ENCODE measurements around the gene HNF4A. TPM values are rescaled to one million over a fixed set of nuclear protein-coding genes. Genes with fewer than 3 reads are reported as not detected.

The HNF4A gene
- total and polyA plus RNA-seq, 2 donors (not counting 1 experiment from before 2014, with no cell fraction given): not detected

DNA sequence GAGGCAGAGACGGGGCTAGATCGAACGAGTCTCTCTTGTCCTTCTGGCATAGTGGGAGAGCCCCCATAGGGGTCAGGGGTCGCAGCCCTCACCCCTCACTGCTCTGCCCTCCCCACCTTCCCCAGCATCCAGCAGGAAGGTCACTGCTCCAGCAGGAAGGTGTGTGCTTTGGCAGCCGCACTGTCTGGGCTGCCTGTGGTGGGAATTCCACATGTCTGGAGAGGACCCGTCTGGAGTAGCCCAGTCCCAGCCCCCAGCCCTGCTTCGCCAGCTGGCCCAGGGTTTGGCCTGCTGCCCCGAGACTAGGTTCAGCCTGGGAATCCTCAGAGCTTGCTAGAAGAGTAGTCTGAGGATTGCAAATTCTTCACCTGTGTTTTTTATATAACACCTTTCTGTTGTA, 21.2 kb upstream of the HNF4A start:
- no peak overlapping the region for H3K9ac ChIP-seq (ENCODE audit: low read length)
- intact Hi-C loops (cut with micrococcal nuclease): no loop called here
- H3K27ac ChIP-seq (ENCODE audit: low read length in 2 of 2): no peak overlapping the region
- Mint-ChIP-seq H3K27ac (no peak overlapping the region), H3K9me3 (ENCODE audit: insufficient read depth) (no peaks in the 10 kb centered on the region), H3K4me3 (no peak overlapping the region), H3K4me1 (no peaks in the 10 kb centered on the region), H3K27me3 (peaks cover 36% of the 10 kb centered on the region)
- H3K27me3 ChIP-seq (replicated peaks in 1 of 4; ENCODE audit: control extremely low read depth in 1 of 4, control insufficient read depth in 3 of 4, insufficient read depth in 4 of 4, low read length in 3 of 4): peaks cover 0 to 5% (median 2%) of the 10 kb centered on the region in 4 experiments
- no peaks in the 10 kb centered on the region for H3K79me2 ChIP-seq (ENCODE audit: control insufficient read depth, insufficient read depth, low read length)
- H3K36me3 ChIP-seq (replicated peaks in 1 of 2; ENCODE audit: control extremely low read depth in 1 of 2, control insufficient read depth in 1 of 2, extremely low read depth in 1 of 2, insufficient read depth in 2 of 2, low read length in 1 of 2): no peaks in the 10 kb centered on the region
- H3K4me1 ChIP-seq (ENCODE audit: control insufficient read depth in 2 of 2, insufficient read depth in 2 of 2, low read length in 2 of 2): no peaks in the 10 kb centered on the region
- no peak for ATAC-seq (ENCODE audit: low read depth)
- H3K4me2 ChIP-seq (replicated peaks; ENCODE audit: low read depth, low read length, poor library complexity, severe bottlenecking): no peak overlapping the region
- no peaks in the 10 kb centered on the region for H4K20me1 ChIP-seq (ENCODE audit: control insufficient read depth, insufficient read depth, low read length, poor library complexity, severe bottlenecking)
- WGBS (ENCODE audit: insufficient coverage): 76% methylated on average over 3 of the region's 8 CpGs
- ChIA-PET POLR2A (no interaction called here), CTCF (no interaction called here)
- no peaks in the 10 kb centered on the region for H3K9me3 ChIP-seq (ENCODE audit: control extremely low read depth in 1 of 3, control insufficient read depth in 2 of 3, insufficient read depth in 1 of 3, low read length in 2 of 3)
- TF ChIP-seq, protein P1, sequence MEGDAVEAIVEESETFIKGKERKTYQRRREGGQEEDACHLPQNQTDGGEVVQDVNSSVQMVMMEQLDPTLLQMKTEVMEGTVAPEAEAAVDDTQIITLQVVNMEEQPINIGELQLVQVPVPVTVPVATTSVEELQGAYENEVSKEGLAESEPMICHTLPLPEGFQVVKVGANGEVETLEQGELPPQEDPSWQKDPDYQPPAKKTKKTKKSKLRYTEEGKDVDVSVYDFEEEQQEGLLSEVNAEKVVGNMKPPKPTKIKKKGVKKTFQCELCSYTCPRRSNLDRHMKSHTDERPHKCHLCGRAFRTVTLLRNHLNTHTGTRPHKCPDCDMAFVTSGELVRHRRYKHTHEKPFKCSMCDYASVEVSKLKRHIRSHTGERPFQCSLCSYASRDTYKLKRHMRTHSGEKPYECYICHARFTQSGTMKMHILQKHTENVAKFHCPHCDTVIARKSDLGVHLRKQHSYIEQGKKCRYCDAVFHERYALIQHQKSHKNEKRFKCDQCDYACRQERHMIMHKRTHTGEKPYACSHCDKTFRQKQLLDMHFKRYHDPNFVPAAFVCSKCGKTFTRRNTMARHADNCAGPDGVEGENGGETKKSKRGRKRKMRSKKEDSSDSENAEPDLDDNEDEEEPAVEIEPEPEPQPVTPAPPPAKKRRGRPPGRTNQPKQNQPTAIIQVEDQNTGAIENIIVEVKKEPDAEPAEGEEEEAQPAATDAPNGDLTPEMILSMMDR (IDR thresholded peaks at IDR 0.05): no peak
- no peak for TF ChIP-seq EZH2 (IDR thresholded peaks at IDR 0.05; ENCODE audit: borderline replicate concordance, insufficient read depth, low read depth, low read length, poor library complexity, severe bottlenecking)
- DNase-seq: no peak
- H3K4me3 ChIP-seq (ENCODE audit: control extremely low read depth in 1 of 5, extremely low read depth in 1 of 5, insufficient read depth in 1 of 5, low read depth in 2 of 5, low read length in 4 of 5): no peak overlapping the region
- no peak overlapping the region for H2AFZ ChIP-seq (ENCODE audit: insufficient read depth, low read depth, low read length, poor library complexity, severe bottlenecking)

DNA sequence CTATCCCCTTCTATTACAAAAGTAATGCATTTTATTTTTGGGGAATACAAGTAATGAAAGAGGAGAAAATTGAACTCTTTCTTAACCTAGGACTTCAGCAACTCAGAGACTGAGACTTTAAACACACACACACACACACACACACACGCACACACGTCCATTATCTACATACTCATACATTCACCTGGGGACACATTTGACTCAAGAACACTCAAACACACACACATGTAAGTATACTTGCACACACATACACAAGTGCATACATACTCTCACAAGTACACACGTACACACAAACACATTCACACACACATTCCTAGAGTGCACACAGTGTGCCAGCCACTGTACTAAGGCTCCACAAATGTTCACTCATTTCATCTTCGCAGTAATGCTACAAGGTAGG, 20.8 kb upstream of the HNF4A start:
- no peak overlapping the region for H3K27ac Mint-ChIP-seq
- no peak overlapping the region for H3K4me2 ChIP-seq (replicated peaks; ENCODE audit: low read depth, low read length, poor library complexity, severe bottlenecking)
- H3K4me3 ChIP-seq (ENCODE audit: control extremely low read depth in 1 of 5, extremely low read depth in 1 of 5, insufficient read depth in 1 of 5, low read depth in 2 of 5, low read length in 4 of 5): no peak overlapping the region
- intact Hi-C loops (cut with micrococcal nuclease): no loop called here
- 93% methylated on average over 3 of the region's 4 CpGs for WGBS (ENCODE audit: insufficient coverage)
- H3K4me3 Mint-ChIP-seq: no peak overlapping the region
- no peaks in the 10 kb centered on the region for H3K4me1 Mint-ChIP-seq
- H3K79me2 ChIP-seq (ENCODE audit: control insufficient read depth, insufficient read depth, low read length): no peaks in the 10 kb centered on the region
- ChIA-PET POLR2A (no interaction called here), CTCF (no interaction called here)
- no peak overlapping the region for H3K27ac ChIP-seq (ENCODE audit: low read length in 2 of 2)
- peaks cover 35% of the 10 kb centered on the region for H3K27me3 Mint-ChIP-seq
- H3K4me1 ChIP-seq (ENCODE audit: control insufficient read depth in 2 of 2, insufficient read depth in 2 of 2, low read length in 2 of 2): no peaks in the 10 kb centered on the region
- TF ChIP-seq, protein P1 (IDR thresholded peaks at IDR 0.05): no peak
- no peak for TF ChIP-seq EZH2 (IDR thresholded peaks at IDR 0.05; ENCODE audit: borderline replicate concordance, insufficient read depth, low read depth, low read length, poor library complexity, severe bottlenecking)
- no peak overlapping the region for H3K9ac ChIP-seq (ENCODE audit: low read length)
- peaks cover 0 to 5% (median 2%) of the 10 kb centered on the region in 4 experiments for H3K27me3 ChIP-seq (replicated peaks in 1 of 4; ENCODE audit: control extremely low read depth in 1 of 4, control insufficient read depth in 3 of 4, insufficient read depth in 4 of 4, low read length in 3 of 4)
- no peaks in the 10 kb centered on the region for H3K36me3 ChIP-seq (replicated peaks in 1 of 2; ENCODE audit: control extremely low read depth in 1 of 2, control insufficient read depth in 1 of 2, extremely low read depth in 1 of 2, insufficient read depth in 2 of 2, low read length in 1 of 2)
- no peaks in the 10 kb centered on the region for H3K9me3 Mint-ChIP-seq (ENCODE audit: insufficient read depth)
- H2AFZ ChIP-seq (ENCODE audit: insufficient read depth, low read depth, low read length, poor library complexity, severe bottlenecking): no peak overlapping the region
- H3K9me3 ChIP-seq (ENCODE audit: control extremely low read depth in 1 of 3, control insufficient read depth in 2 of 3, insufficient read depth in 1 of 3, low read length in 2 of 3): no peaks in the 10 kb centered on the region
- DNase-seq: no peak
- no peaks in the 10 kb centered on the region for H4K20me1 ChIP-seq (ENCODE audit: control insufficient read depth, insufficient read depth, low read length, poor library complexity, severe bottlenecking)
- no peak for ATAC-seq (ENCODE audit: low read depth)

Data from B cell (primary cell).